ENCODE results near the gene FSTL1.

Gene FSTL1

DNA sequence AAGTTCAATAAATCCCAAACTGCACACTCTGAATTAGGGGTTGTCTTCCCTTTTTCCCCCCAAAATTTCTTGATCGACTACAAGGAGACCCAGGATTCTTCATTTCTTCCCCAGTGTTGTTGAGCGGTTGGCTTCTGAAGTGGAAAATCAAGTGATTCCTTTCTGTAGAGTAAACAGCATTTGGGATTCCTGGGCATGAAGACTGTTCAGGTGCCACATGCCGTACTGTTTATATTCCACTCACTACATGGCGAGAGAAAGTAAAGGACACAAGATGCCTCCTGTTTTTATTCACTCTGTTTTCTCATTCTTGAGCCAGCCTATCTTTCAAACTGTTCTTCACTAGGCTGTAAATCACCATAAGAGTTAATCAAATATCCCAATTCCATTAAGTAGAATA is 12.6 kb downstream of the FSTL1 start:
- DNase-seq, result no peak

DNA sequence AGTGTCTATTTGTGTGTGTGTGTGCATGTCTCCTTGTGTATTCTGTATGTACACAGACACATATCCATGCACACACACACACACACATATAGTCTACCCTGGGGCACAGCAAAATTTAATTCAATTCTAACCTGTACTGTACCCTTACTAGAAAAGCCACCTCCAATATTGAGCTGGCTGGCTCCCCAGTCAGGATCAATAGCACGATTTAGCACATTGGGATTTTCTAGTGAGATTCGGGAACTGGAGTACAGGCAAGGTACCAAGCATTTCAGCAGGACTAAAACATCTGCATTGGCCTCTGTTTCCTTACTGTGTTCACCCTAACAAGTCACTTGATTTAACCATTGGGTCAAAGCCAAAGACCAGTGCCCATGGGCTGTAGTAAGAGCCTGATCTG is 13.2 kb downstream of the FSTL1 start:
- no peak for DNase-seq

DNA sequence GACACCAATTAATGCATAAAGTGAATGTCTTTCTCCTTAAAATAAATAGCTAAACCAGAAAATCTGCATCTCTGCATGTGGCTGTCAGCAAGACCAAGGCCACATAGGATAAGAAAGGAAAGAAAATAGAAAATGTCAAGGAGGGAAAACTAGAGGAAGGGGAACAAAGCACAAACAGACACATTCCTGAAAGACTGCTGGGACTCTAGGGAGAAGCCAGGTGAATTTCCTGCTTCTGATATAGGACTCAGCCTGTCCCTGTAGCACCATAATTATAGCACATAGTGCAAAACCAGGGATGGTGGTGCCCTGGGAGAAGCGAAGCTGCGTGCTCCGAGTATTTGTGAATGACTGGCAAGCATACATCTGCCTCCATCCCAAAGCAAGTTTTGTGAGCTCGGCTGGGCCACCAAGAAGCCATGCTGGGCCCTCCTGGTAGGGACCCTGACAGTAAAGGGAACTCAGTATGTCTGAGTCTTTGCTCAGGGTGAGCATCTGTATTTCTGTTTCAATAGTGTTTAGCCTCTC is 14.2 kb downstream of the FSTL1 start:
- no peak for DNase-seq

DNA sequence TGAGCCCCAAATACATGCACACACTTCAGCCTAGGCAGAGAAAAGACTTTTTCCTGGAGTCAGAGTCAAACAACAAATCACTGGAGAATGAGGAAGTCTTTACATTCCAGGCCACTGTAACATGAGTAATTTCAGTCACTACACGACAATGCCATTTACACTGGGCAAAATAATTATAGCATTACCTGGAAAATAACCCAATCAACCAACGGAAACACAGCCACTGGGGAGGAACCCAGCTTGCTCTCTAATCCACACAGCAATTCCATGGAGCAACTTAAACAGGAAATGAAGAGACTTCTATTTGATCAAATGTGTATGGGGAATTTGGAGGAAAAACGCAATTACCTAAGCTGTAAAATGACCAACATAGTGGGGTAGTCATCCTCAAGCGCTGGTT is 15.2 kb downstream of the FSTL1 start:
- no peak for DNase-seq

DNA sequence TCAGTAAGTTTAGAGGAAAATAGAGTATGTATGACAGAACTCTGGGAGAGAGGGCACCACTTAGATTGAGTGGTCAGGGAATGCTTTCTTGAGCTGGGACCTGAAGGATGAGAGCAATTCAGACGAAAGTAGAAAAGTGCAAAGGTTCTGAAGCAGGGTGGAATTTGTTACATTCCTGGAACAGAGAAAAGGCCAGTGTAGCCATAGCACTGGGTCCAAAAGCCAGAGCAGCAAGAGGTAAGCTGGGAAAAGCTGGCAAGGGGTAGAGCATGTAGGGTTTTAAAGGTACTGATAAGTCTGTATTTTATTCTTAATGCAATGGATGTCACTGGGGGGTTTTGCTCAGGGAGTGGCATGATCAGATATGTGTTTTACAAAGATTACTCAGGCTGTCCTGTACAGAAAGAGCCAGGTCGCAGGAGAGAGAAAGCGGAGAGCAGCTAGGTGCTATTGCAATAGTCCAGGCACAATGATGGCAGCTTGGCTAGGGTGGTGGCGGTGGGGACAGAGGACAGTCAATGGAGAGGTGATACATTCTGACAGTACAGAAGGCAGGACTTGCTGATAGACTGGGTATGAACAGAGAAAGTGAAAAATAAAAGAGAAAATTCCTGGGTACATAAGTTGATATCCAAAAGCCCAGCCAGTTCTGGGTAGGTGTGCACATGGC is 17.0 kb downstream of the FSTL1 start:
- no peak for DNase-seq

DNA sequence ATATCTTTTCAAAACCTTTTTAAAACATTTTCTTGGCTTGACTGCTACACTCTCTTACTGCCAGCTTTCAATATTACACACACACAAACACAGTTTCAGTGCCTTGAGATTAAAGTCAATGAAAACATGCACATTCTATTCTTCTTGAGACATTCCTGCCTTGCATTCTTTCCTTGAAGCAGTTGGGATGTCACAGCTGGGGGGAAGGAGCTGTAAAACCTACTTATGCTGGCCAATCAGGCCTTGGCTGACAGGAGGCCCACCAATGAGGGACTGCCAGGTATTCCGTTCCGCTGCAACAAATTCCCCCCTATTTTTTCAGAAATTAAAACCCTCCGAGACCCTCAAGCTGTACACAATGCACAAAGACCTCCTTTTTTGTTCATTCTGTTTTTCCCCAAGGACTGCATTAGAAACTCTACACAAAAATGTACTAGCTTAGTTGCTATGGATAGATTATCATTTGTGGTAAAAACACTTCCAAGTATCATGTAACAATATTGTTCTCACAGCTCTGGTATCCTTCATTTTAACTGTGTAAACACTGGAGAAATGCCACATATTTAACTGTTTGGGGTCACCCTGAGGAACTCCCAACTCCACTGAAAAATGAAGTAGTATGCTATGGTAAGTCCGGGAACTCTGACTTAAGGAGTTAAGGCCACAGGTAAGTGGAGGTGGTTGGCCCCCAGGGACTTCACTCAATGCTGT is 18.5 kb downstream of the FSTL1 start:
- no peak for DNase-seq

DNA sequence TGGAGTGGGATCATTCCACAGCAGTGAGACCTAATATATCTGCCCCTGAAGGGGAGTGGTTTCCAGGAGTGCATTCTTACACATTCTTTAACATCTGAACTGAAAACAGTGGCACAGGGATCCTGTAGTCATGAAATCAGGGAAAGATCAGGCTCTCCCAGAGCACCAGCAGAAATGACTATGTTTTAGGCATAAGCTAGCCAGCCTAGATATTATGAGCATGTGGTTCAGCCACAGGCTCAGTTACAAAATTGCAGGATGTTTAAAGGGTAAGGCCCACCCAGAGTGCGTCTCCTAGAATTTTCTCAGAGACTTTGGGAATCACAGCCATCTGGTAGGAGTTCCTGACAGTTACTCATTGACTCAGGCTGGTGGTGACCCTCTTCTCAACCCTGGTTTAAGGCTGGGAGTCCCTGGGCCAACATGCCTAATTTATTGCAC is 20.9 kb downstream of the FSTL1 start:
- no peak for DNase-seq

DNA sequence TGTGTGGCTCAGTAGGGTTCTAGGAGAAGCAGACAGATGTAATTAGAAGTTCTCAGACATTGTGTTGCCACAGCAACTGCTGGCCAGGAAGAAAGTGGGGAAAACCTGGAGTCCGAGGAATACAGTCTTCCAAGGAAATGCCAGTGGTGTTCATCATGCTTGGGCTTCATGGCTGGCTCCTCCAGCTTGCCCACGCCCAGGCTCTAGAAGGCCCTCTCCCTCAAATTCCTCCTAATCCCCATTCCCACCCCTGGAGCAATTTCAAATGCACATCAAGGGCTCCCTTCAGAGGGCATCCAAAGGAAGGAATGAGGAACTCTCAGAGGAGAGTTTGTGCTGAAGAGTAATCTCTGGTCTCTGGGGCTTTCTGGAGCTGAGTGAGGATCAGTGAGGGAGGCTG is 21.9 kb downstream of the FSTL1 start:
- DNase-seq, result no peak

DNA sequence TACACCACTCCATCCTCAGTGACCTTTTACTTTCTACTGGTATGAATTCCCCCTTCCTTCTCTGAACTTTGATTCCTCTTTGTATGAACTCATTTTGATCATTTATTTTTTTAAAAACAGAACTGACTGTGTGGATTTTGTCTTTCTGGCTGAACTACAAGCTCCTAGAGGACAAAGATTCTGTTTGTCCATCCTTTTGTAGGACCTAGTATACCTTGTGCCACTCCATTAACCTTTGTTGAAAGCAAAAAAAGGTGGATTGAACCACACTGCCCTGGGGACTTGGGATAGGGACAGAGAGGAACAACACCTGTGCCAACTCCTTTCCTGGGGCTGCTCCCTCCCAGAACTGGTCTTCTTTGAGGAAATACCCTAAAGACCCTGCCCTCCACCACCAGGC is 23.6 kb downstream of the FSTL1 start:
- DNase-seq, result no peak

DNA sequence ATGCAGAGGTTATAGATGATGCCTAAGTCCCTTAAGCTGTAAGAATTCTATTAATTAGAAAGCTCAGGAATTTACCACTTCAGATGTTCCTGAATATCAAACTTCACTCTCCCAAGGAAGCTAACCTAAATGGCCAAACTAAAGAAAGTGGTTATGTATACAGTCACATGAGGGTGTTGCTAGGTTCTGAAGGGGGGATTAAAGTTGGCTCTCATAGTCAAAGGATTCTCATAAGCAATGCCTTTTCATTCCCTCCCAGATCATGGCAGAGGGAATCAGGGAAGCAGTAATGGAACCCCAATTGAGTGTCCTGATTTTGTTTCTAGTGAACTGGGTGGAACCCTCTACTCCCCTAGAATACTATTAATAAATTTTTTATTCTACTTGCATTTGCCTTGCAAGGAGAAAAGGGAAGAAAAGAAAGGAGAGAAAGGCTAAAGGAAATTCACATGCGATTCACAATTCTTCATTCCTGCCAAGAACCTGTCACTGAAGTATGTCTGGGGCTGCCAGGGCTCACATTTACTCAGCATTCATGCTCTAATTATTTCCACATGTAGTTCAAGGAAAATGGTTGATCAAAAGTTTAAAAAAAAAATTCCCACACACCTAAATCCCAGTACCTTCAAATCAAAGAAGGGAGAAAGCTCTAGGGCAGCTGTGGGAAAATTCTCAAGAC is 25.1 kb downstream of the FSTL1 start:
- no peak for DNase-seq

DNA sequence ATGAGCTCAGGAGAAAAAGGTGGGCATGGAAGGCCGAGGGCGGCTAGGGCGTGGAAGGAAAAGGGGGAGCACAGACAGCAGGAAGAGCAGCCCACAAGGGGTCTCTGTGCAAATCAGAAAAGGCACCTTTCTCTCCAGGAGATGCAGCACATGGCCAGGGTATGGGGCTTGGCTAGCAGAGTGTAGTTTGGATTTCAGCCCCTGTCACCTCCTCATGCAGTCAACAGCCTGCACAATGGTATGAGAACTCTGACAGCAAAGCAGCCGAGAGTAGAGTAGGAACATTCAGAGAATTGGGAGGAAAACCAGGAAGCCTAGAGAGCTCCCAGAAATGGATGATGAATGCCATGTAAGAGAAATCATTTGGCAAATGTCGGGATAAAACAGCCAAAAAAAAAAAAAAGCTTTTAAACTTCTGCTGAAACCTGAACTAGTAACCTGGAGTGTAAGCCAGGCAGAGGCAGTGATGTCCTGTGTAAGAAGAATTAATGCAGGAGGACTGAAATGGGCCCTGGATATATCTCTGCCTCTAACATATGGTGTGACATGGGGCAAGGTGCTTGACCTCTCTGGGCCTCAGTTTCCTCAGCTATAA is 25.7 kb downstream of the FSTL1 start:
- no peak for DNase-seq

DNA sequence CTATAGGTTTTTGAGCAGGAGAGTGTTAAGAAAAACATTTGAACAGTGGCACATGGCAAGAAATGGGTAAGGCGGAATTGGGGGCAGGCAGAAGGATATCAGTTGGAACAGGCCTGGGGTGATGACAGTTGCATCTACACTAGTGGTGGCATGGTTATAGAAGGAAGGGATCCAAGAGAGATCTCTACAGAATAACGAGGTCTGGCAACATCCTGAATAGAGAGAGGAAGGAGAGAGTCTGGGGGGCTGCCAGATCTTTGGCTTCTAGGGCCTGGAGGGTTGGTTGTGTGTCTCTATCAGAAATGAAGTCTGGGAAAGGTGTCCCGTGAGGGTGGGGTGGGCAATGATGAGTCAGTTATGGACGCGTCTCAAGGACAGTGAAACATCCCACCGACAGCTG is 26.3 kb downstream of the FSTL1 start:
- DNase-seq, result no peak

DNA sequence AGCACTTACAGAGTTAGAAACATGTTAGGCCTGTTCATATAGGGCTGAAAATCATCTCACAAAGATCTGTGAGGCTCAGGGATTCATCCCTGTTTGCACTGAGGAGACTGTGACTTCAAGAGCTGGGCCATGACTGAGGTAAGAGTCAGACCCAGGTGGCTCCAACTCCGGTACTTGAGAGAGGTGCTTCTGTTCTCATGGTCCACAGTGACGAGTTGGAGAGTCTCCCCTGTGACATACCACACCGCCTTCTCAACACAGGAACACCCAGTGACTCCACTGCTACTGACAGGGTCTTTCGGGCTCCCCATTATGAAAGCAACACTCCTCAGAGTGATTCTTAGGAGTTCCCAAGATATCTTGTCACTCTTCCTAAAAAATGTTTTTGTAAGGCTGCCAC is 27.4 kb downstream of the FSTL1 start:
- no peak for DNase-seq

DNA sequence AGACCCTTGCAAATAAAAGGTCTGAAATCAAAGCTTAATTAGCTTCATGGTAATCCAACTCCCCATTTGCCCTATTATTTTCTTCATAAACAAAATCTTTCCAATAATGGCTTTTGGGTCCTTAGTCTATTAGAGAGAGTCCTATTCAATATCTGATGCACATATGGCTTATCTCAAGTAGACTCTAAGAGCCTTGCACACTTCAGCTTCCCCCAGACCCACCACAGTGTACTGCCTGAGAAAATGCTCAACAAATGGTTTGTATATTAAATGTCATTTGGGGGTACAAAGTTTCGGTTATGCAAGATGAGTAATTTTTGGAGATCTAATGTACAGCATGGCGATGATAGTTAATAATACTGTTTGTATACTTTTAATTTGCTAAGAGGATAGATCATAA is 28.9 kb downstream of the FSTL1 start:
- no peak for DNase-seq

DNA sequence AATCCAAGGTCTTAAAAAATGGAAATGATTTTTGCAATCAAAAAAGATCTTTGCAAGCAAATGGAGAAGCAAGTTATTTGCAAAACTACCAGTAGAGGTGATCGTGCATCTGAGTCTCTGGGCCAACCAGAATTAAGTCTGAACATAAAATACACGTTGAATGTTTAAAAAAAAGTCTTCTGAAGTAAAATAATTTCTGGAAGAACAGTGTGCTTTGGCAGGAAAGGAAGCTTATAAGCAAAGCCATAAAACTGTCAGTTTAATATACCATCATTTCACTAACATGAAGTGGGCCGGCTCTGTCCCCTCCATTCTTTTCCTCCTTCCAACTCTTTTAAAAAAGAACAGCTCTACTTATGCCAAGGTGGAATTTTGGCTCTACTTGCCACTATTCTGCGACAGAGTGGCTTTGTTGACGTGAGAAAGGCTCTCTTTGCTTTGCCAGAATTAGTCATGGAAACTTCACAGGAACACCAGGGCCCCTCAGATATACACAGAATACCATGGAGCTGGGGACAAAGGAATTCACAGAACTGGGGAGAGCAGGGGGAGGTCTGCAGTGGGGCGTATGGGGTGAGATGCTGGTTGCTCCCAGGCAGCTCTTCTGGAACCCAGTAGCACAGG is 29.8 kb downstream of the FSTL1 start:
- DNase-seq, result no peak

DNA sequence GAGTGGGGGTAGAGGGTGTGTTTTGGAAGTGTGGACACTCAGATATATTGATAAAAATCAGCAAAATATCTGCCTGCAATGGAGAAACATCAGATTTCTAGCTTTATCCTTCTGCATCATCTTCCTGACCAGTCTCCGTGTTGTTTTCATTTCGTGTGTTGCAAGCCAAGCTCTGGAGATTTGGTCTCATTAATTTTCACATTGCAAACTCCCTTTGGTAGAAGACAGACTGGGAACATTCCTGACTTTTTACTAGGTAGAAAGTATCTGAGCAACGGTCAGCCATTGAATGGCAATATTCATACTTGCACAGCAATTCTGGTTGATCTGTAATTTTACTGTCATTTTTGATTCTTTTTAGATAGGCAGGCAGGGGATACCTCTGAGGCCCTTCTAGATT is 30.4 kb downstream of the FSTL1 start:
- DNase-seq, result no peak

DNA sequence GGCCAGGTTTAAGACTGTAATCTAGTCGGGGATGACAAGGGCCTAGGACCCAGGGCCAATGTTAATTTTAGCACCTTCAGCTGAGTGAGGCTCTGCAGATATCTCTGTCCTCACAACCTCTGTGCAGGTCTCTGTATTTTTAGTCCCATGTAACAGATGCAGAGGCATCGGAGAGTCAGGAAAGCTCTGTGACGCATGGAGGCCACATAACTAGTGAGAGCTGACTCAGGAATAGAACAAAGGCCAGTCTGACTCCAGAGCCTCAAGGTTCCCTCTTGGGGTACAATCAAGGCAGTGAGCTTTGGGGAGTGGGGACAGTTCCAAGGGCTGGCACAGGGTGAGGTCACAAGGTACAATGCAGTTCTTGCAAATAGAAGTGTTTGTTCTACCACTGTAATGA is 31.0 kb downstream of the FSTL1 start:
- DNase-seq, result no peak

DNA sequence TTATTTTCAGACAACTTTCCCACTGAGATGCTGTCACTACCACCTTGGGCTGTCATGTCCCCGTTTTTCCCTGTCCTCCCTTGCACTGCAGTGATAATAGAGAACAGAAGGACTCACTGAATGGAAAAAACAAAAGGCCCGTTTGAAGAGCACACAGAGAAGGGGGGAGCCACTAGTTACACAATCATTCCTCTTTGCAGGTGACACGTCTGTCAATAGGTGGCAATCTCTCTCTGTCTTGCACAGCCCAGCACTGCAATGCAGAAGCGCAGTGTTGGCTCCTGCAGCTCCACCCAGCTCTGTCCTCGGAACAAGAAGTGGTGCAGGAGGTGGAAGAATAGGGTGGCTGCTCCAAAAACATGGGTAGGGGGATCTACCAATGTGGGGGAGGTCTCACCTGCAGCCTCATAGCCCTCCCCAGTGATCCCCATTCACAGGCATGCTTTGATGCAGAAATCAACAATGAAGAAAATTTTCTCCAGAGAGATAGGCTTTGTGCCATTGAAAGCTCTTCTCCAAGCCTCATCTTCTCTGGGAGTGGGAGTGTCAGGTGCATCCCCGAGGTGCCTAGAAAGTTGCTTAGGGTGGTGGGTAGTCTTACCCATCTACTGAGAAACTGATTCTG is 31.8 kb downstream of the FSTL1 start:
- DNase-seq, result peak; percentile 2 to 24

DNA sequence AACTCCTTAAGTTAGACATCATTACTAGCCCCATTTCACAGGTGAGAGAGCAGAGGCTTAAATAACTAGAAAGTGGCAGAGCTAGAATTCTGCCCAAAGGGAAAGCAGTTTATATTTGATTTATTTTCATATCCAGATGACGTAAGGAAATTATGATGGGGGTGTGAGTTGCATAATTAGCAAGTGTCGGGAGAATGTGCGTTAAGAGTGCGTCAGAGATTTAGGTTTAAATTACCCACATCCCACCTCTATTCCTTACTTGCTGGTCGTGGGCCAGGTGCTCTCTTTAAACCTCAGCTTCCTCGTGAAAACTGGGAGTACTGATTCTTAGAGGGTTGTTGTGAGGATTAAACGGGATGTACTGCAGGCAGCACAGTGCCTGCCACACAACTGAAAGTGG is 32.3 kb downstream of the FSTL1 start:
- DNase-seq, result no peak

DNA sequence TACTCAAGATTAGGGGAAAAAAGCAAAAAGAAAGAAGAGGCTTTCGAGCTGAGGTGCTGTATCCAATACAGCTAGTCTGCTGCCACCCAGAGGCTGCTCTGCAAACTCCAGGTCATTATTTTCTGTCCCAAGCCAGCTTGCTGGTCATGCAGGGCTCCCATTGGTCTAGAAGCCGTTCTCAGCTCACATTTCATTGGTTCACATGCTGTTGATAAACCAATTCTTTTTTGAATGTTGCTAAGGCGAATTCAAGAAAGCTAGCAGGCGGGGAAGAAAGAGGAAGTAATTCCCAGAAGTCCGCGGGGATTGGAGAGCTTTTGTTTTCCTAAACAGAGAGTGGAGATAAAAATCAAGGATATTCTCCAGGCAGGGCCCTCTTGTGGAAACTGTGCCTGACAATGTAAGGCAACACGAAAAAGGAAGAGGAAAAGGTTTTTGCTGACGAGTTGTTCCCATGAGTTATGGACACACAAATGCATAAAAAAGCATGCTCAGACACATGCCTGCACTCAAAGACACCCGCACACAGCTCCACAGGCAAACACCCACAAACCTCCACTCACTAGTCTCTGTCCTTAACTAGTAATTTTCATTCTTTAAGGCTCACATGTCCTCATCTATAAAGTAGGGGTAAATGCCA is 33.4 kb downstream of the FSTL1 start:
- DNase-seq, result peak; percentile 87 to 89

DNA sequence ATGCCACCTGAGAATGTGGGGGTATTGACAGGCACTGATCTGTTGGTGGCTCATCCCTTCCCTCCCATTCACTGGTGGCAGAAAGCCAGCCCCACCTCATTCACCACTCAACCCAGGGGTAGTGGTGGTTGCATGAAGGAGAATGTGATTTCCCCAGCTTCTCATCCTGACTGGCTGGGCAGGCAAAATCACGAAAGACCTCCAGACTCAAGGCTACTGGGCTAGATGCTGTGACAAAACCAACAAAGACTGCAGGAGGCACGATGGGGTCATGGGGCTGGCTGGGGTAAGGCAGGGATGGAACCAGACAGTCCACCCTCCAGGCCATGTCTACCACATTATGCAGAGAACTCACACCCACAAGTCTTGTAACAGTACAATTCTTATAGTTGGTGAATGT is 33.9 kb downstream of the FSTL1 start:
- no peak for DNase-seq

DNA sequence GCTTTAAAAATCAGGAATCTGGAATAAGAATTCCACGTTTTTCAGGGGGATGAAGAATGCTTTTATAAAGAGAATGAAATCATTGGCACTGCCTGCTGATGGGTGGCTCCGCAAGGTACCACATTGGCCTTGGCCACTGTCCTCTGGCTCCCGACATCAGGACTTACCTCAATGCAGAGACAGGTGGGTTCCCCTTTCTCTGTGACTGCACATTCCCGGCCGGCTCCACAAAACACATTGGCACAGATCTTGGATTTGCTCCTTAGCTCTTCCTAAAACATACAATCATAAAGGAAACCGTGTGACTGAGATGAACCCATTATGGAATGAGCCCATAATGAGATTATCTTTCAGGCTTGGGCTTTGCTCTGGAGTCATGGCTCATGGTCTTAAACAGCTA is 35.0 kb downstream of the FSTL1 start:
- DNase-seq, result no peak

Measured in CD4-positive, alpha-beta T cell treated with Interleukin-1 beta for 1 hour (primary cell).